Measurements from ENCODE around the gene VPS54. TPM values are rescaled to one million over a fixed set of nuclear protein-coding genes. Genes with fewer than 3 reads are reported as not detected.
"Not testable (repeated sequence)": the region's sequence is repeated elsewhere in the genome, so short reads cannot be mapped to it uniquely, and the experiment has no call there.

Gene VPS54
- total and polyA plus RNA-seq, 9 donors, result 22.3 to 28.0 (median 26.7) TPM

DNA sequence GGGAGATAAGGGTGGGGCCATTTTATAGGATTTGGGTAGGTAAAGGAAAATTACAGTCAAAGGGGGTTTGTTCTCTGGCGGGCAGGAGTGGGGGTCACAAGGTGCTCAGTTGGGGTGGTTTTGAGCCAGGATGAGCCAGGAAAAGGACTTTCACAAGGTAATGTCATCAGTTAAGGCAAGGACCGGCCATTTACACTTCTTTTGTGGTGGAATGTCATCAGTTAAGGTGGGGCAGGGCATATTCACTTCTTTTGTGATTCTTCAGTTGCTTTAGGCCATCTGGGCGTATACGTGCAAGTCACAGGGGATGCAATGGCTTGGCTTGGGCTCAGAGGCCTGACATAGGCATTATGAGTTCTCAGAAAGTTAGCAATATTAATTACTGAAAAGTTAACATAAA is 171.7 kb downstream of the VPS54 start:
- not testable (repeated sequence) for H3K27me3 ChIP-seq (ENCODE audit: control insufficient read depth, insufficient read depth, low read length); H3K9me3 ChIP-seq (replicated peaks; ENCODE audit: control insufficient read depth, low read depth, low read length); H3K4me3 ChIP-seq (ENCODE audit: low read length); DNase-seq; H3K4me1 ChIP-seq (ENCODE audit: control insufficient read depth, insufficient read depth, low read length); H3K36me3 ChIP-seq (ENCODE audit: control insufficient read depth, insufficient read depth, low read length); H3K27ac ChIP-seq (ENCODE audit: low read length)
- no CpG with 5 or more reads among the region's 4 CpGs for WGBS (ENCODE audit: insufficient coverage)

DNA sequence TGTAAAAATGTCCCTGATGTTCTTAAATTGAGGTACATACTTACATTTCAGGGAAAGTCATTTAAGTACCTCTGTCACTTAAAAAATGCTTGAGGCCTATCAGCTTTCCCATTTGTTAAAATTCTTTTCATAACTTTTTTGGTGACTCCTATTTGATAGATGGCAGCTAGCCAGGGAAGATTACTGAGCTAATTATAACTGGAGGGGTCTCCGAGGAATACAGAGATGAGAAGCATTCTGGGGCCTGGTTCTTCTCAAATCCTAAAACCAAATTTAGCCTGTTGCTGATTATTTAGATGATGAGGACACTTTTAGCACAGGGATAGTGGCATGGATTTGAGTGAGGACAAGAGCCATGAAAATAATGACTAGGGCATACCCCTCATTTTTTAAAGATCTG is 172.7 kb downstream of the VPS54 start:
- Histone ChIP-seq H3K27me3 (ENCODE audit: control insufficient read depth, insufficient read depth, low read length) (no peaks in the 10 kb centered on the region), H3K4me1 (ENCODE audit: control insufficient read depth, insufficient read depth, low read length) (peaks cover 4% of the 10 kb centered on the region), H3K36me3 (ENCODE audit: control insufficient read depth, insufficient read depth, low read length) (no peaks in the 10 kb centered on the region), H3K9me3 (replicated peaks; ENCODE audit: control insufficient read depth, low read depth, low read length) (no peaks in the 10 kb centered on the region), H3K4me3 (ENCODE audit: low read length) (no peak overlapping the region), H3K27ac (ENCODE audit: low read length) (no peak overlapping the region)
- peak; percentile 43 for DNase-seq
- no CpG with 5 or more reads among the region's 1 CpG for WGBS (ENCODE audit: insufficient coverage)

DNA sequence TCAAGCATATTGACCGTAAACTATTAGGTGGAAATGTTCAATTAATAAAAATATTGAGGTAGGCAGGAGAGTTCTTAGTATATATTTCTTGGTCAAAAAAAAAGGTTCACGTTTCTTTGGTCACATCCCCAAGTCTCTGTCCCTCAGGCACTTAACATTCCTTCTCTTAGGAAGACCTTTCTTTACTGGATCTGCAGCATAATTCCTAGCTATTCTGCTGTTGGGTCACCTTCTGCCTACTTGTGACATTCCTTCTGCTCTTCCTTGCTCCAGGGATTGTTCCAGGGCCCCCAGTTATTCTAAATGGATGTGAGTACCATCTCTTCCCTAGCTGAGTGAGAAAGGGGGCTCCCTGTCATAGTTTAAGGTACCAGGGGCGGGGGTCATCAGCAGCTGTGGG is 173.4 kb downstream of the VPS54 start:
- Histone ChIP-seq H3K27me3 (ENCODE audit: control insufficient read depth, insufficient read depth, low read length) (no peaks in the 10 kb centered on the region), H3K36me3 (ENCODE audit: control insufficient read depth, insufficient read depth, low read length) (no peaks in the 10 kb centered on the region), H3K4me3 (ENCODE audit: low read length) (no peak overlapping the region), H3K4me1 (ENCODE audit: control insufficient read depth, insufficient read depth, low read length) (peaks cover 4% of the 10 kb centered on the region), H3K9me3 (replicated peaks; ENCODE audit: control insufficient read depth, low read depth, low read length) (no peaks in the 10 kb centered on the region), H3K27ac (ENCODE audit: low read length) (no peak overlapping the region)
- 80% methylated on average over 2 of the region's 3 CpGs for WGBS (ENCODE audit: insufficient coverage)
- no peak for DNase-seq

DNA sequence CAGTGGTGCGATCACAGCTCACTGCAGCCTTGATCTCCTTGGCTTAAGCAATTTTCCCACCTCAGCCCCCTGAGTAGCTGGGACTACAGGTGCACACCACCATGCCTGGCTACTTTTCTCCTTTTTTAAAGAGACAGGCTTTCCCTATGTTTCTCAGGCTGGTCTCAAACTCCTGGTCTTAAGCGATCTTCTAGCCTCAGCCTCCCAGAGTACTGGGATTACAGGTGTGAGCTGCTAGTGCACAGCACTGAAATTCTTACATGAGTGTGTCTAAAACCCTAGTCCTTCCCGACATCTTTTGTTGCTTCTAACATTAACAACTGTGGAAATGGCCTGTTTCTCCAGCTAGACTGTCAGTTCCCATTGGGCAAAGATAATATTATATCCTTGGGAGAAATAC is 174.6 kb downstream of the VPS54 start:
- Histone ChIP-seq H3K4me3 (ENCODE audit: low read length) (peak overlapping the region; percentile 4), H3K9me3 (replicated peaks; ENCODE audit: control insufficient read depth, low read depth, low read length) (no peaks in the 10 kb centered on the region), H3K36me3 (ENCODE audit: control insufficient read depth, insufficient read depth, low read length) (no peaks in the 10 kb centered on the region), H3K4me1 (ENCODE audit: control insufficient read depth, insufficient read depth, low read length) (peaks cover 10% of the 10 kb centered on the region), H3K27ac (ENCODE audit: low read length) (no peak overlapping the region), H3K27me3 (ENCODE audit: control insufficient read depth, insufficient read depth, low read length) (no peaks in the 10 kb centered on the region)
- WGBS (ENCODE audit: insufficient coverage), result 61% methylated on average over 2 of the region's 3 CpGs
- no peak for DNase-seq

DNA sequence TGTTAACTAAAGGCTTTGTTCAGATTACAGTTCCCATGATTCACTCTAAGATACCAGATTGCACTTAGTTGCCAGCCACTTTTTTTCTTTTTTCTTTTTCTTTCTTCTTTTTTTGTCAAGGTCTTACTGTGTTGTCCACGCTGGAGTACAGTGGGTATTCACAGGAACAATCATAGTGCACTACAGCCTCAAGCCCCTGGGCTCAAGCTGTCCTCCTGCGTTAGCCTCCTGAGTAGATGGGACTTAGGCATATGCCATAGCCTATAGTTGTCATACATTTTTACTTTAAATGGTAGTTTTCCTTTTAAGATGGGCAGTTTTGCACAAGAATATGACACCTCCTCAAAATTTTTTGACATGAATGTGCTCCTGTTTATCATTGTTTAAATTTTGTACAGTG is 175.4 kb downstream of the VPS54 start:
- Histone ChIP-seq H3K27me3 (ENCODE audit: control insufficient read depth, insufficient read depth, low read length) (no peaks in the 10 kb centered on the region), H3K36me3 (ENCODE audit: control insufficient read depth, insufficient read depth, low read length) (no peaks in the 10 kb centered on the region), H3K9me3 (replicated peaks; ENCODE audit: control insufficient read depth, low read depth, low read length) (no peaks in the 10 kb centered on the region), H3K4me1 (ENCODE audit: control insufficient read depth, insufficient read depth, low read length) (peaks cover 9% of the 10 kb centered on the region), H3K27ac (ENCODE audit: low read length) (no peak overlapping the region), H3K4me3 (ENCODE audit: low read length) (peak overlapping the region; percentile 91)
- WGBS (ENCODE audit: insufficient coverage), result no CpG with 5 or more reads among the region's 2 CpGs
- no peak for DNase-seq

DNA sequence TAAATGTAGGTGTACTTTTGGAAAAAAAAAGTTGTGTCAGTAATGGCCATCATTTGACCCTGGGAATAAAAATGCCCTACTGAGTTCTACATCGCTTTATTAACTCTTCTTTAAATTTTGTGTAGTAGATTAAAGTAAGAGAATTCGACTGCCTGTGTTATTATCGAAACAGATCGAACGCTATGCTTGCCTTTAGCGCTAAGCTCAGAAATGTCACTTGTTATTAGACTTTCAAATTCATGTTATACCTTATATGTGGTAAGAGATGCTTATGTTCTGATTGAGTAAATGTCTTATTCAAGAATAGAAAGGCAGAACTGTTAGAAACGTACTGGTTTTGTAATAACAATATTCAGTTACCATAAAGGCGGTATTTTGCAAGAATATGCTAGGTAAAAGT is 176.1 kb downstream of the VPS54 start:
- no peaks in the 10 kb centered on the region for H3K27me3 ChIP-seq (ENCODE audit: control insufficient read depth, insufficient read depth, low read length)
- no peaks in the 10 kb centered on the region for H3K9me3 ChIP-seq (replicated peaks; ENCODE audit: control insufficient read depth, low read depth, low read length)
- no peak for DNase-seq
- H3K27ac ChIP-seq (ENCODE audit: low read length), result peak overlapping the region; percentile 92
- peaks cover 9% of the 10 kb centered on the region for H3K4me1 ChIP-seq (ENCODE audit: control insufficient read depth, insufficient read depth, low read length)
- no peaks in the 10 kb centered on the region for H3K36me3 ChIP-seq (ENCODE audit: control insufficient read depth, insufficient read depth, low read length)
- no CpG with 5 or more reads among the region's 8 CpGs for WGBS (ENCODE audit: insufficient coverage)
- peak overlapping the region; percentile 91 for H3K4me3 ChIP-seq (ENCODE audit: low read length)

DNA sequence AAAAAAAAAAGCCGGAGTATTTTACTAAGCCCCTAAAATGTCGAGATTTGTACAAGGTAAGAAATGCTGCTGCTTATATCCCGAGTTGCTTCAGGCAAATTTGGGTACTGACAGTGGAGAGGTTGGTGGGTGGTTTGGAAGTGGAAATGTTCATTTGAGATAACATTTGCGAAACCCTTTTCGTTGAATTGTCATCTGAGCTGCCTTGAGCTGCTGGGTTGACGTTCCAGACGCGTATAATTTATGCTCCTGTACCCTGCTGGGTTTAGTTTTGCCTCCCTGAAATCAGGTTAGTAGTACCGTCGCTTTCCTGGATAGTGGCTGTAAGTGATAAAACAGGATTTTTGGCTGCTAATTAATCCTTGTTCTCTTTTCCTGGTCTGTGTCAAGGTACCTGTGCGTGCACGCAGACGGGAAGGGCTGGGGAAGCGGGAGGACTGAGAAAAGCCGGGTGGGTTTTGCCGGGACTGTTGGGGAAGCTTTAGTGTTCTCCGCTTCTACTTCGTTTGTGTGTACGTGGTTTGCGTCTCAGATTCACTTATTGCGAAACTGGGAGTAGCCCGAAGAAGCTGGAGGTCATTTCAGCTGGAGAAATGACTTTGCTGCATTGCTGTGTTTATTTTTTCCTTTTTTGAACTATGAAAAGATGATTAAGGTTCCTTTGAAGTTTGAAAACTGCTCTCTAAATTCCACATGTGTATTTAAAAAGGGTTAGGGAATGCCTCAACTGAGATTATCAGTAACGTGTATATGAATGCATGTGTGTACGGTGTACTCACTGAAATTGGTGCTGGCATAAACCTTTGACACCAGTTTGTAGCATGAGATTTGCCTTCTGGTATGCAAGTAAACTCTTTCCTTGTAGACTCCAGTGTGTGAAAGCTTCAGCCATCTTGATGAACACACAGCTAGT is 176.8 kb downstream of the VPS54 start:
- under 1% methylated on average over 15 of the region's 24 CpGs for WGBS (ENCODE audit: insufficient coverage)
- Histone ChIP-seq H3K4me1 (ENCODE audit: control insufficient read depth, insufficient read depth, low read length) (peaks cover 9% of the 10 kb centered on the region), H3K27ac (ENCODE audit: low read length) (peak overlapping the region; percentile 92), H3K9me3 (replicated peaks; ENCODE audit: control insufficient read depth, low read depth, low read length) (no peaks in the 10 kb centered on the region), H3K4me3 (ENCODE audit: low read length) (peak overlapping the region; percentile 91), H3K27me3 (ENCODE audit: control insufficient read depth, insufficient read depth, low read length) (no peaks in the 10 kb centered on the region), H3K36me3 (ENCODE audit: control insufficient read depth, insufficient read depth, low read length) (no peaks in the 10 kb centered on the region)
- DNase-seq, result peak; percentile 80

Other genes starting within 250 kb of the VPS54 start
- 291 TPM for gene UGP2, start 177.5 kb downstream of the VPS54 start, total RNA-seq
- 100 to 1,000 TPM; 214 to 305 (median 257) TPM for gene UGP2, start 177.5 kb downstream of the VPS54 start, polyA plus RNA-seq (ENCODE audit: insufficient read depth in 1 of 8, insufficient read length in 8 of 8, low replicate concordance in 1 of 8)
- gene PELI1, start 125.0 kb upstream of the VPS54 start, total RNA-seq, result 12.2 TPM
- gene PELI1, start 125.0 kb upstream of the VPS54 start, polyA plus RNA-seq (ENCODE audit: insufficient read depth in 1 of 8, insufficient read length in 8 of 8, low replicate concordance in 1 of 8), result 10 to 100 TPM; 15.6 to 24.2 (median 18.7) TPM

Data from muscle of leg (tissue), 11 donors.